22Rv1 (cell line): ENCODE results near the gene ZBTB20.

Experiments used
- CTCF ChIP-seq: fragments of 450-650 bp; IDR thresholded peaks from 2 replicates; pipeline ENCODE4 v1.5.1; 2017; ENCODE audit warnings: mild to moderate bottlenecking
- ZFX ChIP-seq: fragments of 450-650 bp; IDR thresholded peaks from 2 replicates; pipeline ENCODE4 v1.6.1; 2017; ENCODE audit warnings: antibody characterized with exemption, borderline replicate concordance

DNA sequence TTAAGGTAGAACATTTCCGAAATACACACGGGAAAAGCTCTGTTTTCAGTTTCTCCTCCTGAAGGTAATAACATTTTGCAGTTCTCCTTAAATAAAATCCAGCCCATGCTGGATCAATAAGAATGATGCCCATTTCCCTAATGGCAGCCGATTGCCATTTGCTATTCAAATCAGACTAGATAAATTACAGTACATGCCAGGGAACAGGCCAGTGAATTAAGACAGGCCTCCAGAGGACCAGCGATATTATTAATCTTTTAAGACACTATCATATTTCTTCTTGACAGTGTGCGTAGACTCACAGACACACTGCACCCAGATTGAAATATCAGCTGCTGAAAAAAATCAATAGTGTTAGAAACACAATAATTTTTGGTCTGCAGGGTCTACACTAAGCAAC, 431.0 kb downstream of the ZBTB20 start:
- TF ChIP-seq CTCF, result no peak
- no peak for TF ChIP-seq ZFX
